Measurements from ENCODE around the gene MRPL42. TPM values are rescaled to one million over a fixed set of nuclear protein-coding genes. Genes with fewer than 3 reads are reported as not detected.

MRPL42 gene
- 63.0 TPM for total RNA-seq

DNA sequence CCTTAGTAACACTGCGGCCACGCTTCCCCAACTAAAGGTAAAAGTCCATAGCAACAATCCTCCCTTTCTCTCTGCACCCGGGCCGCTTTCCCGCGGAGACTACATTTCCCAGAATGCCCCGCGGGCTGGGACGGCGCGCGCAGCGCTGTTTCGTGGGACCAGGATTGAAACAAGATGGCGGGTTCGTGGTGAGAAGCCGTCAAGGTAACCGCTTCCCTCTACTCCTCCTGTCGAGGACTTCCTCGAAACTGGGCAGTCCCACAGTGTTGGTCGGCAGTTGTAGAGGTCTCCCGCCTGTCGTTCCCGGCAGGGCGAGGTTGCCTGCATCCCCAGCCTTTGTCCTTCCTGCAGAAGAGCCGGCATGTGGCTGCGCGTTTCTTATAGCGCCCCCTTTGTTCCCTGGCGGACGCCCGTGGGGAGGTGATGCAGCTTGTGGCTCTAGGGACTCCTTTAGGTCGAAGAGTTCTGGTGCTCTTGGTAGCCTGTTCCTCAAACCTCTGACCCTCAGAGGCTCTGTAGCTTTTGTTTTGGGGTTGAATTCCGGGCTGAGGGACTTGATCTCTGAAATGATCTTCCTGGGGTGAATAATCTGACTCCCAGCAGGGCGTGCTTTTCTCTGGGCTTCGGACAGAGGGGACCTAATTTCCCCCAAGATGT lies at the start of gene MRPL42:
MRPL42 (plus strand) TSS at position 164 of the 657 bp plus-strand sequence. CDS start 1,772 bp downstream, outside the sequence.

DNA sequence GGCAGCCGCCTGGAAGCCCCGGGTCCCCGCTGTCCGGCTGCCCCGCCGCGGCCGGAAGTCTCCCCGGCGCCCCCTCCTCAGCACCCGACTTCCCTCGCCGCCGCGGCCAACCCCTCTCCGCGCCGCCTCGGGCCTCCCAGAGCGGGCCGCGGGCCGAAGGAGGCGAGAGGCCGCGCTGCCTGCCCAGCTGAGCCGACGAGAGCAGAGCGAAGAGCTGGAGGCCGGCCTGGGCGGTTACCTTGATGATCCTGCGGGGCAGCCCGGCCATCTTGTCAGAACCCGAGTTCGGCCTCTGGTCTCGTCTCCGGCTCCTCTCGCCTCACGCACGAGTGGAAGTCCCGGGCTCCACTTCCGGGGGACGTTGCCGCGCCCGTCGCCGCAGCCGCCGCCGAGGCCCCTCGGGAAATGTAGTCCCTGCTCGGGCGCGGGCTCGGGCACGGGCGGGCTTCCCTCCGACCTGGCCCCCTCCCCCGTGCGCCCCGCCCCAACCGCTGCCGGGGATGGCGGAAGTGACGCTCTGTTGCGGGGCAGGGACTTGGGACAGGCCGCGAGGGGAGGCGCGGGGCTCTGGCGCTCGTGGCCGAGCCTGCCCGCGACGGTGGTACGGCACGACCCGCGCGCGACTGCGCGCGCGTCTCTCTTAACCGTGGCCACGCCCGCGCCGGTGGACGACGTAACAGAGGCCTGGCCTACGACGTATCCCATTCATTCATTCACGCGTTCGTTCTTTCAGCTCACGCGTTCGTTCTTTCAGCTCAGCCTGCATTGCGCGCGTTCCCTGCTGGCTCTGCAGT lies 25.5 kb upstream of the MRPL42 start, which contains the start of gene UBE2N:
UBE2N (minus strand) TSS at position 331 of the 794 bp plus-strand sequence; CDS start at position 268, 63 bp downstream.

Small RNA genes lying within 50 kb of the gene (small RNA-seq; reads per million reads assigned to genes)
- not detected for gene RF00019

Other genes starting within 250 kb of the MRPL42 start
- 70.4 TPM for gene NUDT4, start 89.6 kb upstream of the MRPL42 start, total RNA-seq
- 260 TPM for gene UBE2N, start 25.6 kb upstream of the MRPL42 start, total RNA-seq
- gene SOCS2, start 105.2 kb downstream of the MRPL42 start, total RNA-seq, result 45.7 TPM
- 18.9 TPM for gene CRADD, start 209.9 kb downstream of the MRPL42 start, total RNA-seq